ENCODE measurements around the gene AUTS2. TPM values are rescaled to one million over a fixed set of nuclear protein-coding genes. Genes with fewer than 3 reads are reported as not detected.

The AUTS2 gene
- total and polyA plus RNA-seq, 2 donors (not counting 1 experiment from before 2014, with no cell fraction given): 0.60 to 9.1 TPM

DNA sequence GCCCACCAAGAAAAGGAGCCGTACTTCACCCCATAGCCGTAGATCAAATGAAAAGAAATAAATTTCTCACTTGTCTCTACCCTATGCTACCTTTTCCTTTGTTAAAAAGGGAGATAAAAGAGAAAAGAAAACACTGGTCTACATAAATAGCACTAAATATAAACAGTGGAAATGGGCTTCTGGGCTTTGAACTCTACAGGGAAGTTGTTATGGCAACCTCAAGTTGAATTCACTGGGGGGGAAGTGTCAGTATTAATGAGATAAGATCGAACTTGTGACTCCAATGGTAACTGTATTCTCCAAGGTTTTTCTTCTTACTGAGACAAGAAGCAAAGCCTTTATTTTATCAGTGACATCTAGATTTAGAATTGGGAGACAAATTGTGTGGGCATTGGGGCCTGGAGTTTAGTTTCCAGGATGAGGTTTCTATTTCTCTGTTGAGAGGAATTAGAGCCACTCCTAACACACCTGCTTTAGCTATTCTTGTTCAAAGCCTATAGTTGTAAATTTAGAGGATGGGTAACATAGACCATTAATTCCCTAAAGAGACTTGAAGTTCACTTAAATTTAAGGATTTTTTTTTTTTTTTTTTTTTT, 929.3 kb downstream of the AUTS2 start:
- Histone ChIP-seq H3K9me3 (ENCODE audit: control insufficient read depth, insufficient read depth, low read depth, low read length) (no peaks in the 10 kb centered on the region), H3K4me1 (ENCODE audit: control insufficient read depth, extremely low read depth, insufficient read depth, low read length) (no peaks in the 10 kb centered on the region), H2AFZ (ENCODE audit: low read length) (no peak overlapping the region), H3K79me2 (ENCODE audit: control insufficient read depth, insufficient read depth, low read length) (no peaks in the 10 kb centered on the region), H3K9ac (ENCODE audit: insufficient read depth, low read length) (no peak overlapping the region), H3K36me3 (ENCODE audit: control insufficient read depth, insufficient read depth, low read length) (no peaks in the 10 kb centered on the region), H3K27me3 (ENCODE audit: control insufficient read depth, insufficient read depth, low read length) (no peaks in the 10 kb centered on the region), H3K27ac (ENCODE audit: insufficient read depth, low read length) (no peak overlapping the region), H3K4me3 (replicated peaks in 1 of 4; ENCODE audit: control extremely low read depth in 1 of 4, insufficient read depth in 1 of 4, low read depth in 3 of 4, low read length in 4 of 4) (no peak overlapping the region), H3K4me2 (ENCODE audit: extremely low read depth, insufficient read depth, low read length) (no peak overlapping the region), H4K20me1 (ENCODE audit: control insufficient read depth, extremely low read depth, insufficient read depth, low read length) (no peaks in the 10 kb centered on the region)
- TF ChIP-seq, protein P1, sequence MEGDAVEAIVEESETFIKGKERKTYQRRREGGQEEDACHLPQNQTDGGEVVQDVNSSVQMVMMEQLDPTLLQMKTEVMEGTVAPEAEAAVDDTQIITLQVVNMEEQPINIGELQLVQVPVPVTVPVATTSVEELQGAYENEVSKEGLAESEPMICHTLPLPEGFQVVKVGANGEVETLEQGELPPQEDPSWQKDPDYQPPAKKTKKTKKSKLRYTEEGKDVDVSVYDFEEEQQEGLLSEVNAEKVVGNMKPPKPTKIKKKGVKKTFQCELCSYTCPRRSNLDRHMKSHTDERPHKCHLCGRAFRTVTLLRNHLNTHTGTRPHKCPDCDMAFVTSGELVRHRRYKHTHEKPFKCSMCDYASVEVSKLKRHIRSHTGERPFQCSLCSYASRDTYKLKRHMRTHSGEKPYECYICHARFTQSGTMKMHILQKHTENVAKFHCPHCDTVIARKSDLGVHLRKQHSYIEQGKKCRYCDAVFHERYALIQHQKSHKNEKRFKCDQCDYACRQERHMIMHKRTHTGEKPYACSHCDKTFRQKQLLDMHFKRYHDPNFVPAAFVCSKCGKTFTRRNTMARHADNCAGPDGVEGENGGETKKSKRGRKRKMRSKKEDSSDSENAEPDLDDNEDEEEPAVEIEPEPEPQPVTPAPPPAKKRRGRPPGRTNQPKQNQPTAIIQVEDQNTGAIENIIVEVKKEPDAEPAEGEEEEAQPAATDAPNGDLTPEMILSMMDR (conservative IDR thresholded peaks at IDR 0.05 in 1 of 2, IDR thresholded peaks at IDR 0.05 in 1 of 2; ENCODE audit: low read depth in 1 of 2, low read length in 2 of 2): no peak
- no peak for TF ChIP-seq EZH2 (IDR thresholded peaks at IDR 0.05; ENCODE audit: low read length, missing control alignments)
- no peak for DNase-seq (ENCODE audit: low read depth in 2 of 2)

DNA sequence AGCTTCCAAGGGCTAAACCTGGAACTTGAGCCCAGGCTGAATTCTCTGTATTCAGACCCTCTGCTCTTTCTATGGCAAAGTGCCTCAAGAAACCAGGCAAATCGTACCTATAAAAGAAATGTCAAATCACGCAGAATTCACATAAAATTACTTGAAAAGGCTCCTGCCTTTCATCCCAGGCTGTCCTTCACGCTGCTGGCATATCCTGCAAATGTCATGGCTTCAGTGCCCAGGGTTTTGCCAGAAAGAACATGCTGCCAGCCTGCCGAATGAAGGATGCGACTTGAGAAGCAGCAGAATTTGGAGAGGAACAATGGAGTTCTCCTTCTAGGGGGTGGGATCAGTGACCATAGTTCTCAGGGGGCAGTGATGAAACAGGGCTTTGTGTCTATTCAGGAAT, 931.2 kb downstream of the AUTS2 start:
- H3K36me3 ChIP-seq (ENCODE audit: control insufficient read depth, insufficient read depth, low read length): no peaks in the 10 kb centered on the region
- H2AFZ ChIP-seq (ENCODE audit: low read length): no peak overlapping the region
- H3K4me2 ChIP-seq (ENCODE audit: extremely low read depth, insufficient read depth, low read length): no peak overlapping the region

DNA sequence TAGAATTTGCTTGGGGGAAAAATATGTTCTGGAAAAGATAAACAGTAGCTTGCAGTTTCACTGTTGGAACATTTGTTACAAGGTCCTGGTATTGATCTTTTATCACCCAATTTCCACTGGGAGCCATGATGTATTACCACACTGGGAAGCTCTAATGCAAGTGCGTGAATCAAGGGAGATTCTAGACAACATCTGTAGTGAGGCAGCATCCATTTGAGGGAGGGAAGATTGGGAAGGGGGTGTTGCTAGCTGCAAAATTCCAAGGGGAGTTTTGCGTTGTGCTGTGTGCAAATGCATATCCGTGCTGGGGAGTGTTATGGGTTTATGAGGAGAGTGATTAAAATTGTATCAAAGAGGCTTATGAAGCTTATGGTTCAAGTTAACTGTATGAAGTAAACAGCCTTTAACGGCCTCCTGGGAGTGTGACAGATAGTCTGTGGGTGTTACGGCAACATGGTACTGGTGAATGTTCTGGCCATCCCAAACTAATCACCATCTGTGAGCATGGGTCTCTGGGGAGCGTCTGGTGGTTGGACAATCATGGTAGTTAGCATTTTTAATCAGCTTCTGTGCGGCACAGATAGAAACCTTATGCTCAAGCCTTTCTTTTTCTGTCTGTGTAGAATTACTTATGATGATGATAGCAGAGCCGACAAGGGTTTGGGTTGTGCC, 931.8 kb downstream of the AUTS2 start:
- H3K27me3 ChIP-seq (ENCODE audit: control insufficient read depth, insufficient read depth, low read length): no peaks in the 10 kb centered on the region
- no peak for DNase-seq (ENCODE audit: low read depth in 2 of 2)
- H3K79me2 ChIP-seq (ENCODE audit: control insufficient read depth, insufficient read depth, low read length): no peaks in the 10 kb centered on the region
- no peaks in the 10 kb centered on the region for H4K20me1 ChIP-seq (ENCODE audit: control insufficient read depth, extremely low read depth, insufficient read depth, low read length)
- no peak overlapping the region for H2AFZ ChIP-seq (ENCODE audit: low read length)
- H3K4me2 ChIP-seq (ENCODE audit: extremely low read depth, insufficient read depth, low read length): no peak overlapping the region
- no peak for TF ChIP-seq EZH2 (IDR thresholded peaks at IDR 0.05; ENCODE audit: low read length, missing control alignments)
- TF ChIP-seq, protein P1 (conservative IDR thresholded peaks at IDR 0.05 in 1 of 2, IDR thresholded peaks at IDR 0.05 in 1 of 2; ENCODE audit: low read depth in 1 of 2, low read length in 2 of 2): no peak
- H3K9me3 ChIP-seq (ENCODE audit: control insufficient read depth, insufficient read depth, low read depth, low read length): no peaks in the 10 kb centered on the region
- H3K4me3 ChIP-seq (replicated peaks in 1 of 4; ENCODE audit: control extremely low read depth in 1 of 4, insufficient read depth in 1 of 4, low read depth in 3 of 4, low read length in 4 of 4): no peak overlapping the region
- no peak overlapping the region for H3K27ac ChIP-seq (ENCODE audit: insufficient read depth, low read length)
- H3K36me3 ChIP-seq (ENCODE audit: control insufficient read depth, insufficient read depth, low read length): no peaks in the 10 kb centered on the region
- H3K9ac ChIP-seq (ENCODE audit: insufficient read depth, low read length): no peak overlapping the region
- H3K4me1 ChIP-seq (ENCODE audit: control insufficient read depth, extremely low read depth, insufficient read depth, low read length): no peaks in the 10 kb centered on the region

More for the DNA sequence above, 931.2 kb downstream of the AUTS2 start:
- H3K4me1 ChIP-seq (ENCODE audit: control insufficient read depth, extremely low read depth, insufficient read depth, low read length): no peaks in the 10 kb centered on the region
- no peak overlapping the region for H3K4me3 ChIP-seq (replicated peaks in 1 of 4; ENCODE audit: control extremely low read depth in 1 of 4, insufficient read depth in 1 of 4, low read depth in 3 of 4, low read length in 4 of 4)
- no peaks in the 10 kb centered on the region for H3K27me3 ChIP-seq (ENCODE audit: control insufficient read depth, insufficient read depth, low read length)
- DNase-seq (ENCODE audit: low read depth in 2 of 2): no peak
- H3K9ac ChIP-seq (ENCODE audit: insufficient read depth, low read length): no peak overlapping the region
- no peaks in the 10 kb centered on the region for H4K20me1 ChIP-seq (ENCODE audit: control insufficient read depth, extremely low read depth, insufficient read depth, low read length)
- no peaks in the 10 kb centered on the region for H3K9me3 ChIP-seq (ENCODE audit: control insufficient read depth, insufficient read depth, low read depth, low read length)
- TF ChIP-seq, protein P1 (conservative IDR thresholded peaks at IDR 0.05 in 1 of 2, IDR thresholded peaks at IDR 0.05 in 1 of 2; ENCODE audit: low read depth in 1 of 2, low read length in 2 of 2): no peak
- TF ChIP-seq EZH2 (IDR thresholded peaks at IDR 0.05; ENCODE audit: low read length, missing control alignments): no peak
- H3K79me2 ChIP-seq (ENCODE audit: control insufficient read depth, insufficient read depth, low read length): no peaks in the 10 kb centered on the region
- H3K27ac ChIP-seq (ENCODE audit: insufficient read depth, low read length): no peak overlapping the region
